ENCODE measurements around the gene KIF7. TPM values are rescaled to one million over a fixed set of nuclear protein-coding genes. Genes with fewer than 3 reads are reported as not detected.

Gene KIF7
- polyA plus RNA-seq, 1 donor (not counting 4 experiments of a cell fraction or from before 2014, with no cell fraction given) = 0.54 TPM

DNA sequence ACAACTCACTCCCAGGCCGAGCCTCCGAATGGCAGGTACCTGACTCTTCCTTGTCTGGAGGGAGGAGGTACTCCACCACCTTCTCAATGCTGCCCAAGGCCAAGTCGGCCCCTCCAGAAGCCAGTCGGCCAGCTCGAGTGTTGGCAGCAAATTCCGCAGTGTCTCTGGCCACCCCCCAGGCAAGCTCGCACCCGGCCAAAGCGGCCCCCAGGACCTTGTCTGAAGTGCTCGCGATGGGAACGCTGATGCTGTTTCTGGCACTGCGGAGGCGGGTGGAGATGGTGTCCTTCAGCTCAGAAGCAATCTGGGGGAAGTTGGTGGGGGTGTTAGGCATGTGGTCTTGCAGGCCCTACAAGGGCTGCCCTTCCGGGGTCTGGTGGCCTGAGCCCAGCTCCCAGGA, 14.7 kb upstream of the KIF7 start:
- TF ChIP-seq EZH2 (IDR thresholded peaks at IDR 0.05; ENCODE audit: low read length) (no peak), CTCF (optimal IDR thresholded peaks at IDR 0.05 in 1 of 3, IDR thresholded peaks at IDR 0.05 in 1 of 3, conservative IDR thresholded peaks at IDR 0.05 in 1 of 3; ENCODE audit: extremely low read depth in 1 of 3, insufficient read depth in 2 of 3, low read length in 3 of 3) (no peak)
- H3K4me3 ChIP-seq (ENCODE audit: control insufficient read depth in 2 of 3, extremely low read depth in 1 of 3, insufficient read depth in 2 of 3, low read depth in 1 of 3, low read length in 3 of 3) = no peak overlapping the region
- H3K79me2 ChIP-seq (ENCODE audit: control insufficient read depth, insufficient read depth, low read length) = no peaks in the 10 kb centered on the region
- no peak overlapping the region for H2AFZ ChIP-seq (ENCODE audit: control insufficient read depth, low read length)
- H3K9me3 ChIP-seq (ENCODE audit: control insufficient read depth, low read depth, low read length) = no peaks in the 10 kb centered on the region
- FAIRE-seq (no peak), DNase-seq (ENCODE audit: low read depth, low spot score) (no peak)
- no peaks in the 10 kb centered on the region for H4K20me1 ChIP-seq (ENCODE audit: control insufficient read depth, extremely low read depth, insufficient read depth, low read length)
- H3K4me2 ChIP-seq (ENCODE audit: control insufficient read depth, extremely low read depth, insufficient read depth, low read depth, low read length) = no peak overlapping the region
- no peak overlapping the region for H3K9ac ChIP-seq (ENCODE audit: control insufficient read depth, extremely low read depth, insufficient read depth, low read length)
- no peaks in the 10 kb centered on the region for H3K4me1 ChIP-seq (ENCODE audit: control insufficient read depth, extremely low read depth, insufficient read depth, low read length)
- H3K27ac ChIP-seq (ENCODE audit: control insufficient read depth, insufficient read depth, low read length) = no peak overlapping the region
- no peaks in the 10 kb centered on the region for H3K36me3 ChIP-seq (ENCODE audit: control insufficient read depth in 2 of 2, extremely low read depth in 1 of 2, insufficient read depth in 2 of 2, low read length in 2 of 2)
- dilution Hi-C loops (cut with MboI; ENCODE audit: extremely low pct_ligation_motif_present, low sequenced_read_pairs) = no loop called here
- no peaks in the 10 kb centered on the region for H3K9me1 ChIP-seq (ENCODE audit: control insufficient read depth, extremely low read depth, insufficient read depth, low read length)
- no peaks in the 10 kb centered on the region for H3K27me3 ChIP-seq (ENCODE audit: control insufficient read depth, extremely low read depth, insufficient read depth, low read length)

- Histone ChIP-seq H3K9ac (ENCODE audit: control insufficient read depth, extremely low read depth, insufficient read depth, low read length) (no peak overlapping the region), H3K27me3 (ENCODE audit: control insufficient read depth, extremely low read depth, insufficient read depth, low read length) (no peaks in the 10 kb centered on the region), H3K4me3 (ENCODE audit: control insufficient read depth in 2 of 3, extremely low read depth in 1 of 3, insufficient read depth in 2 of 3, low read depth in 1 of 3, low read length in 3 of 3) (no peak overlapping the region), H4K20me1 (ENCODE audit: control insufficient read depth, extremely low read depth, insufficient read depth, low read length) (no peaks in the 10 kb centered on the region), H3K9me1 (ENCODE audit: control insufficient read depth, extremely low read depth, insufficient read depth, low read length) (no peaks in the 10 kb centered on the region), H3K4me1 (ENCODE audit: control insufficient read depth, extremely low read depth, insufficient read depth, low read length) (no peaks in the 10 kb centered on the region), H3K79me2 (ENCODE audit: control insufficient read depth, insufficient read depth, low read length) (no peaks in the 10 kb centered on the region), H3K9me3 (ENCODE audit: control insufficient read depth, low read depth, low read length) (no peaks in the 10 kb centered on the region), H3K27ac (ENCODE audit: control insufficient read depth, insufficient read depth, low read length) (no peak overlapping the region), H2AFZ (ENCODE audit: control insufficient read depth, low read length) (no peak overlapping the region), H3K4me2 (ENCODE audit: control insufficient read depth, extremely low read depth, insufficient read depth, low read depth, low read length) (no peak overlapping the region), H3K36me3 (ENCODE audit: control insufficient read depth in 2 of 2, extremely low read depth in 1 of 2, insufficient read depth in 2 of 2, low read length in 2 of 2) (no peaks in the 10 kb centered on the region)
- dilution Hi-C loops (cut with MboI; ENCODE audit: extremely low pct_ligation_motif_present, low sequenced_read_pairs) = no loop called here
- TF ChIP-seq CTCF (optimal IDR thresholded peaks at IDR 0.05 in 1 of 3, IDR thresholded peaks at IDR 0.05 in 1 of 3, conservative IDR thresholded peaks at IDR 0.05 in 1 of 3; ENCODE audit: extremely low read depth in 1 of 3, insufficient read depth in 2 of 3, low read length in 3 of 3) (no peak), EZH2 (IDR thresholded peaks at IDR 0.05; ENCODE audit: low read length) (no peak)
- DNase-seq (ENCODE audit: low read depth, low spot score) (no peak), FAIRE-seq (no peak)
Measured at GRCh38 chr15:89669309-89669865, 14.1 kb upstream of the KIF7 start.

All from keratinocyte (primary cell).